Uterus (tissue), 2 donors: ENCODE results near the gene VIPR2.

ENCODE experiments used
- CTCF ChIP-seq, 4 experiments: fragments of 200-600 bp in 2 of 4; fragments of 450-650 bp in 2 of 4; sonication (generic) in 2 of 4; IDR thresholded peaks; one replicate each; pipeline ENCODE4 v1.5.1; 2016 to 2019; ENCODE audit warnings: antibody characterized with exemption in 4 of 4, mild to moderate bottlenecking in 2 of 4, moderate library complexity in 1 of 4
- POLR2A ChIP-seq, 2 donors: fragments of 450-650 bp; IDR thresholded peaks; one replicate each; pipeline ENCODE4 v1.6.1; 2016; ENCODE audit warnings: antibody characterized with exemption in 2 of 2, mild to moderate bottlenecking in 1 of 2, moderate library complexity in 1 of 2

DNA sequence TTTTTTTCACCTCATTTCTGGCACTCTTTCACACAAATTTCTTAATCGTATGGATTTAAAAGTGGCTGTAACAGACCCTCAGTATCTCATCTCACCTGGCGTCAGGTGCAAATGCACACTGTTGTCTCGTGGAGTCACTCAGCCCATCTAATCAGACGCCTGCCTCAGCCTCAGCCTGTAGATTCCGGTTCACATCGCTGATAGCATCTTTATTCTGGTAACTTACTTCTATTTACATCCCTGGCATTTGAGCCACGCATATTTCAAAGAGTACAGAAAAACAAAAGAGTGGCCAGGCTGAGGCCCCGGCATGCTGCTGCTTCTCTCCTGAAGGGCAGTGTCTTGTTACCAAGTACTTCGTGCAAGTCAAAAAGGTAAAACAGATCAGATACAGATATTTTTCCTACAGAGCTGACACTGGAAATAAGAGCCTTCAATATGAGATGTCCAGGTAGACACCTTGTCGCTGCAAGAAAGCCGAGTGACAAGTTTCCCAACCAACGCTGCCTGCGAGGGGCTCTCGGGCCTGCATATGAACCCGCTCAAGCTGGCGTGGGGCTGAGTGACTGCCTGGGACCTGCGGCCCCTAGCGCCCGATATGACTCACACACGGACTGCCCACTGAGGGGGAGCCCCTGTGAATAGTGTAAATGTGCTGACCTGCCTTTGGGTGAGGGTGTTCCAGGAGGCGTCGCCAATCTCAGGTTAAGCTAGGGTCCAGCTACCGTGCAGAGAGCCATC lies 4.3 kb downstream of the VIPR2 start:
- TF ChIP-seq CTCF (IDR thresholded peaks at IDR 0.05): no peak
- TF ChIP-seq POLR2A (IDR thresholded peaks at IDR 0.05): no peak
